ENCODE data around the gene COL23A1.

The COL23A1 gene

GRCh38 chr5:178323961-178324360, 266.2 kb downstream of the COL23A1 start:
- Histone ChIP-seq H3K4me3 (ENCODE audit: low read depth in 1 of 2, low read length in 1 of 2) (no peak overlapping the region), H3K36me3 (no peaks in the 10 kb centered on the region), H3K9me3 (no peaks in the 10 kb centered on the region), H3K4me1 (ENCODE audit: control insufficient read depth in 1 of 2, insufficient read depth in 1 of 2, low read depth in 1 of 2, low read length in 1 of 2) (peaks cover 13 to 15% of the 10 kb centered on the region in 2 experiments), H3K27ac (no peak overlapping the region), H3K27me3 (no peaks in the 10 kb centered on the region)
- no peak for TF ChIP-seq CTCF (IDR thresholded peaks at IDR 0.05)

- no peak overlapping the region for H3K4me3 ChIP-seq (ENCODE audit: low read depth in 1 of 2, low read length in 1 of 2)
- H3K4me1 ChIP-seq (ENCODE audit: control insufficient read depth in 1 of 2, insufficient read depth in 1 of 2, low read depth in 1 of 2, low read length in 1 of 2) = peaks cover 10 to 12% of the 10 kb centered on the region in 2 experiments
- H3K27ac ChIP-seq = no peak overlapping the region
- H3K27me3 ChIP-seq = no peaks in the 10 kb centered on the region
- no peaks in the 10 kb centered on the region for H3K9me3 ChIP-seq
- no peaks in the 10 kb centered on the region for H3K36me3 ChIP-seq
- no peak for TF ChIP-seq CTCF (IDR thresholded peaks at IDR 0.05)
These were observed 266.7 kb downstream of the COL23A1 start for GRCh38 chr5:178323541-178323865.

GRCh38 chr5:178322736-178323540, 267.3 kb downstream of the COL23A1 start:
- H3K36me3 ChIP-seq = no peaks in the 10 kb centered on the region
- H3K27me3 ChIP-seq = no peaks in the 10 kb centered on the region
- H3K4me1 ChIP-seq (ENCODE audit: control insufficient read depth in 1 of 2, insufficient read depth in 1 of 2, low read depth in 1 of 2, low read length in 1 of 2) = peaks cover 6 to 7% of the 10 kb centered on the region in 2 experiments
- no peaks in the 10 kb centered on the region for H3K9me3 ChIP-seq
- H3K27ac ChIP-seq = no peak overlapping the region
- TF ChIP-seq CTCF (IDR thresholded peaks at IDR 0.05) = no peak
- no peak overlapping the region for H3K4me3 ChIP-seq (ENCODE audit: low read depth in 1 of 2, low read length in 1 of 2)

- Histone ChIP-seq H3K27me3 (no peaks in the 10 kb centered on the region), H3K4me1 (ENCODE audit: control insufficient read depth in 1 of 2, insufficient read depth in 1 of 2, low read depth in 1 of 2, low read length in 1 of 2) (no peaks in the 10 kb centered on the region), H3K27ac (no peak overlapping the region), H3K36me3 (no peaks in the 10 kb centered on the region), H3K9me3 (no peaks in the 10 kb centered on the region), H3K4me3 (ENCODE audit: low read depth in 1 of 2, low read length in 1 of 2) (no peak overlapping the region)
- no peak for TF ChIP-seq CTCF (IDR thresholded peaks at IDR 0.05)
These were observed 269.8 kb downstream of the COL23A1 start for GRCh38 chr5:178320281-178320855.

- no peaks in the 10 kb centered on the region for H3K9me3 ChIP-seq
- no peak for TF ChIP-seq CTCF (IDR thresholded peaks at IDR 0.05)
- no peaks in the 10 kb centered on the region for H3K4me1 ChIP-seq (ENCODE audit: control insufficient read depth in 1 of 2, insufficient read depth in 1 of 2, low read depth in 1 of 2, low read length in 1 of 2)
- H3K36me3 ChIP-seq = no peaks in the 10 kb centered on the region
- no peaks in the 10 kb centered on the region for H3K27me3 ChIP-seq
- no peak overlapping the region for H3K4me3 ChIP-seq (ENCODE audit: low read depth in 1 of 2, low read length in 1 of 2)
- H3K27ac ChIP-seq = no peak overlapping the region
These were observed 270.6 kb downstream of the COL23A1 start for GRCh38 chr5:178319541-178320041.

Measured in neutrophil (primary cell).